ENCODE results near the gene RCAN1.
A peak's percentile ranks its signal among the peaks of the same experiment; 100 is the strongest.

The RCAN1 gene

DNA sequence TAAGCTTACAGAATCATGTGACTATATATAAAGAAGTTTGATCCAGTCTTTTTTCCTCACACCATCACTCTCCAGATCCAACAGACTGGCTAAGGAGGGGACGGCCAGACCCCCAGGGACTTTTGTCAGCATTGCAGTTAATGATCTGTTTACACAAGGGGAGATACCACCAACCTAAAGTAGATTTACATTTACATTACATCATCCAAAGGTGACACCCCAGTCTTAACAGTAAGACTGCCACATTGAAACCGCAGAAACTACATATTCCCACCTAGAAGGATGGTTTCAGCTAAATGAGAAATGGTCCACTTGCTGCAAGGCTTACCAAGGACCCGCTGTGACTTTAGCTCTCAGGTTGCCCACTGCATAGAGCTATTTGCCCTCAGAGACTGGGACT, 3.4 kb downstream of the RCAN1 start (continued):
- no peak for TF ChIP-seq ZBTB11 (tag by site-specific recombination; conservative IDR thresholded peaks at IDR 0.05; ENCODE audit: low read depth)
- no peak for TF ChIP-seq SCRT2 (tag by site-specific recombination; IDR thresholded peaks at IDR 0.05)
- no peak for TF ChIP-seq ZNF529 (tag by site-specific recombination; IDR thresholded peaks at IDR 0.05; ENCODE audit: insufficient replicate concordance)
- TF ChIP-seq, protein P1, sequence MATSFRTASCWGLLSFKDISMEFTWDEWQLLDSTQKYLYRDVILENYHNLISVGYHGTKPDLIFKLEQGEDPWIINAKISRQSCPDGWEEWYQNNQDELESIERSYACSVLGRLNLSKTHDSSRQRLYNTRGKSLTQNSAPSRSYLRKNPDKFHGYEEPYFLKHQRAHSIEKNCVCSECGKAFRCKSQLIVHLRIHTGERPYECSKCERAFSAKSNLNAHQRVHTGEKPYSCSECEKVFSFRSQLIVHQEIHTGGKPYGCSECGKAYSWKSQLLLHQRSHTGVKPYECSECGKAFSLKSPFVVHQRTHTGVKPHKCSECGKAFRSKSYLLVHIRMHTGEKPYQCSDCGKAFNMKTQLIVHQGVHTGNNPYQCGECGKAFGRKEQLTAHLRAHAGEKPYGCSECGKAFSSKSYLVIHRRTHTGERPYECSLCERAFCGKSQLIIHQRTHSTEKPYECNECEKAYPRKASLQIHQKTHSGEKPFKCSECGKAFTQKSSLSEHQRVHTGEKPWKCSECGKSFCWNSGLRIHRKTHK (tag by site-specific recombination; IDR thresholded peaks at IDR 0.05): no peak
- TF ChIP-seq PRDM4 (tag by site-specific recombination; IDR thresholded peaks at IDR 0.05): peak; percentile 77; the same call in 1 of the 2 replicates
- TF ChIP-seq KLF10 (tag by site-specific recombination; IDR thresholded peaks at IDR 0.05): 0 out of 2 replicates have a peak, but pooled peaks have one; percentile 14
- TF ChIP-seq ZBTB48 (tag by site-specific recombination; IDR thresholded peaks at IDR 0.05): no peak
- TF ChIP-seq ZFP3 (tag by site-specific recombination; IDR thresholded peaks at IDR 0.05; ENCODE audit: low read depth): no peak
- TF ChIP-seq ZNF777 (tag by site-specific recombination; IDR thresholded peaks at IDR 0.05; ENCODE audit: borderline replicate concordance): no peak
- peak; percentile 80 for TF ChIP-seq PATZ1 (tag by site-specific recombination; IDR thresholded peaks at IDR 0.05)
- TF ChIP-seq ZNF404 (tag by site-specific recombination; IDR thresholded peaks at IDR 0.05): no peak
- TF ChIP-seq, protein P2, sequence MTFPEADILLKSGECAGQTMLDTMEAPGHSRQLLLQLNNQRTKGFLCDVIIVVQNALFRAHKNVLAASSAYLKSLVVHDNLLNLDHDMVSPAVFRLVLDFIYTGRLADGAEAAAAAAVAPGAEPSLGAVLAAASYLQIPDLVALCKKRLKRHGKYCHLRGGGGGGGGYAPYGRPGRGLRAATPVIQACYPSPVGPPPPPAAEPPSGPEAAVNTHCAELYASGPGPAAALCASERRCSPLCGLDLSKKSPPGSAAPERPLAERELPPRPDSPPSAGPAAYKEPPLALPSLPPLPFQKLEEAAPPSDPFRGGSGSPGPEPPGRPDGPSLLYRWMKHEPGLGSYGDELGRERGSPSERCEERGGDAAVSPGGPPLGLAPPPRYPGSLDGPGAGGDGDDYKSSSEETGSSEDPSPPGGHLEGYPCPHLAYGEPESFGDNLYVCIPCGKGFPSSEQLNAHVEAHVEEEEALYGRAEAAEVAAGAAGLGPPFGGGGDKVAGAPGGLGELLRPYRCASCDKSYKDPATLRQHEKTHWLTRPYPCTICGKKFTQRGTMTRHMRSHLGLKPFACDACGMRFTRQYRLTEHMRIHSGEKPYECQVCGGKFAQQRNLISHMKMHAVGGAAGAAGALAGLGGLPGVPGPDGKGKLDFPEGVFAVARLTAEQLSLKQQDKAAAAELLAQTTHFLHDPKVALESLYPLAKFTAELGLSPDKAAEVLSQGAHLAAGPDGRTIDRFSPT (tag by site-specific recombination; IDR thresholded peaks at IDR 0.05): no peak
- no peak for TF ChIP-seq TCF7L2 (IDR thresholded peaks at IDR 0.05; ENCODE audit: borderline replicate concordance, low read depth, low read length)
- no peak for TF ChIP-seq ZNF544 (tag by site-specific recombination; IDR thresholded peaks at IDR 0.05)
- TF ChIP-seq ZNF175 (tag by site-specific recombination; IDR thresholded peaks at IDR 0.05): no peak
- no peak for TF ChIP-seq ZNF121 (tag by site-specific recombination; IDR thresholded peaks at IDR 0.05)
- no peak for TF ChIP-seq ZNF580 (tag by site-specific recombination; IDR thresholded peaks at IDR 0.05)
- TF ChIP-seq ZNF335 (tag by site-specific recombination; conservative IDR thresholded peaks at IDR 0.05): no peak
- peak; percentile 21; the same call in 1 of the 2 replicates for TF ChIP-seq ZIC2 (tag by site-specific recombination; IDR thresholded peaks at IDR 0.05)
- TF ChIP-seq OSR2 (tag by site-specific recombination; IDR thresholded peaks at IDR 0.05): peak; percentile 29; the same call in 1 of the 2 replicates
- TF ChIP-seq ZNF324 (tag by site-specific recombination; IDR thresholded peaks at IDR 0.05): peak; percentile 39; the same call in 1 of the 2 replicates
- no peak for TF ChIP-seq ZNF366 (tag by site-specific recombination; conservative IDR thresholded peaks at IDR 0.05)
- no peak for TF ChIP-seq BCL11A (tag by site-specific recombination; IDR thresholded peaks at IDR 0.05; ENCODE audit: low read depth)
- TF ChIP-seq ZNF184 (tag by site-specific recombination; IDR thresholded peaks at IDR 0.05): peak; percentile 44; the same call in 1 of the 2 replicates
- TF ChIP-seq ZBTB21 (tag by site-specific recombination; IDR thresholded peaks at IDR 0.05): no peak
- no peak for TF ChIP-seq MZF1 (tag by site-specific recombination; IDR thresholded peaks at IDR 0.05; ENCODE audit: borderline replicate concordance)
- TF ChIP-seq ZNF596 (tag by site-specific recombination; IDR thresholded peaks at IDR 0.05): no peak
- TF ChIP-seq SP7 (tag by site-specific recombination; IDR thresholded peaks at IDR 0.05): peak; percentile 42; the same call in 1 of the 2 replicates
- TF ChIP-seq ZNF621 (tag by site-specific recombination; IDR thresholded peaks at IDR 0.05): no peak
- no peak for TF ChIP-seq ZNF571 (tag by site-specific recombination; IDR thresholded peaks at IDR 0.05)
